ENCODE measurements around the gene SETD9.

The SETD9 gene

GRCh38 chr5:56941981-56942380, 32.6 kb downstream of the SETD9 start:
- no peak for DNase-seq

- no peak for DNase-seq
Observed at GRCh38 chr5:56947052-56947451, 37.7 kb downstream of the SETD9 start.

GRCh38 chr5:56950626-56951125, 41.3 kb downstream of the SETD9 start:
- DNase-seq: peak; percentile 56

GRCh38 chr5:56951126-56951945, 41.9 kb downstream of the SETD9 start:
- peak; percentile 19 for DNase-seq

- DNase-seq: peak; percentile 79
Observed at GRCh38 chr5:56951946-56952691, 42.7 kb downstream of the SETD9 start, which contains the start of gene MIER3. Gene MIER3, minus strand, starts transcription at chr5:56952123. Its CDS starts 21 bp downstream, at chr5:56952102.

- DNase-seq: no peak
Observed at GRCh38 chr5:56954262-56954661, 44.9 kb downstream of the SETD9 start.

GRCh38 chr5:56958595-56958994, 49.2 kb downstream of the SETD9 start:
- DNase-seq: no peak

GRCh38 chr5:56959326-56959725, 49.9 kb downstream of the SETD9 start:
- no peak for DNase-seq

GRCh38 chr5:56961746-56962145, 52.4 kb downstream of the SETD9 start:
- DNase-seq: no peak

GRCh38 chr5:56962286-56962685, 52.9 kb downstream of the SETD9 start:
- no peak for DNase-seq

- DNase-seq: no peak
Observed at GRCh38 chr5:56963246-56963645, 53.9 kb downstream of the SETD9 start.

- DNase-seq: no peak
Observed at GRCh38 chr5:56964173-56964572, 54.8 kb downstream of the SETD9 start.

Measured in activated CD8-positive, alpha-beta memory T cell treated with anti-CD3 and anti-CD28 coated beads, Interleukin-2, amount 50 U/mL, for 4 hours (primary cell).